Sigmoid colon (tissue), 7 donors: Measurements from ENCODE around the gene FGF12. TPM values are rescaled to one million over a fixed set of nuclear protein-coding genes. Genes with fewer than 3 reads are reported as not detected.

Experiments
- polyA plus RNA-seq, 3 donors: library from polyadenylated mRNA; stranded (reverse); fragments of 200-250 nt; gene quantifications; one replicate each; pipeline ENCODE4 v1.2.3, GENCODE V29; 2013
- small RNA-seq, 3 donors: library from RNA; depleted of rRNA; stranded (forward); fragments of <200 nt; gene quantifications; one replicate each; pipeline ENCODE3, GENCODE V24; 2016
- total RNA-seq, 4 donors: library from RNA; depleted of rRNA; stranded (reverse); fragments of >200 nt; gene quantifications; one replicate each; pipeline ENCODE4 v1.1.0, GENCODE V29; 2016
- donor health status: healthy with polysubstance abuse.
- donor health status: Bipolar disorder and iron deficiency.
- donor health status: healthy.

The FGF12 gene
- total and polyA plus RNA-seq, 7 donors: 0.32 to 7.8 (median 1.8) TPM

Small RNA genes lying within 50 kb of the gene (small RNA-seq; reads per million reads assigned to genes)
- gene RF01210 (0 reads per million in 3 donors), gene RNU1-20P (0 to 0.22 (median 0) reads per million in 3 donors)

Other genes starting within 250 kb of the FGF12 start
- 1 to 10 TPM; 5.8 to 7.8 (median 6.5) TPM for gene MB21D2, start 190.3 kb upstream of the FGF12 start, total RNA-seq
- 1 to 10 TPM; 1.2 to 4.8 (median 3.0) TPM for gene MB21D2, start 190.3 kb upstream of the FGF12 start, polyA plus RNA-seq